Prostate gland (tissue), 2 donors: ENCODE data around the gene SPINK9.

Experiments used
- POLR2A ChIP-seq: fragments of 450-650 bp; IDR thresholded peaks from one replicate; pipeline ENCODE4 v1.6.1; 2016; ENCODE audit warnings: antibody characterized with exemption, mild to moderate bottlenecking
- TF ChIP-seq, protein P1 (sequence below), 4 experiments: fragments of 200-600 bp in 2 of 4; fragments of 450-650 bp in 2 of 4; sonication (generic) in 2 of 4; IDR thresholded peaks; 1 replicate in 3 of 4; 2 replicates in 1 of 4; pipeline ENCODE4 v1.5.1; 2016 to 2019; ENCODE audit warnings: antibody characterized with exemption in 4 of 4, mild to moderate bottlenecking in 2 of 4, moderate library complexity in 2 of 4

GRCh38 chr5:148347706-148348105, 12.3 kb downstream of the SPINK9 start:
- TF ChIP-seq, protein P1, sequence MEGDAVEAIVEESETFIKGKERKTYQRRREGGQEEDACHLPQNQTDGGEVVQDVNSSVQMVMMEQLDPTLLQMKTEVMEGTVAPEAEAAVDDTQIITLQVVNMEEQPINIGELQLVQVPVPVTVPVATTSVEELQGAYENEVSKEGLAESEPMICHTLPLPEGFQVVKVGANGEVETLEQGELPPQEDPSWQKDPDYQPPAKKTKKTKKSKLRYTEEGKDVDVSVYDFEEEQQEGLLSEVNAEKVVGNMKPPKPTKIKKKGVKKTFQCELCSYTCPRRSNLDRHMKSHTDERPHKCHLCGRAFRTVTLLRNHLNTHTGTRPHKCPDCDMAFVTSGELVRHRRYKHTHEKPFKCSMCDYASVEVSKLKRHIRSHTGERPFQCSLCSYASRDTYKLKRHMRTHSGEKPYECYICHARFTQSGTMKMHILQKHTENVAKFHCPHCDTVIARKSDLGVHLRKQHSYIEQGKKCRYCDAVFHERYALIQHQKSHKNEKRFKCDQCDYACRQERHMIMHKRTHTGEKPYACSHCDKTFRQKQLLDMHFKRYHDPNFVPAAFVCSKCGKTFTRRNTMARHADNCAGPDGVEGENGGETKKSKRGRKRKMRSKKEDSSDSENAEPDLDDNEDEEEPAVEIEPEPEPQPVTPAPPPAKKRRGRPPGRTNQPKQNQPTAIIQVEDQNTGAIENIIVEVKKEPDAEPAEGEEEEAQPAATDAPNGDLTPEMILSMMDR (IDR thresholded peaks at IDR 0.05), result no peak
- TF ChIP-seq POLR2A, result no peak
